Panc1 (cell line): ENCODE measurements around the gene PRKG1. TPM values are rescaled to one million over a fixed set of nuclear protein-coding genes. Genes with fewer than 3 reads are reported as not detected.

Experiments
- ATAC-seq: fragments of 200-7000 bp; cut with Tn5 transposase; 2 replicates; pipeline ENCODE4 v1.9.1; 2020; ENCODE audit warnings: mild to moderate bottlenecking, moderate library complexity
- BruUV-seq: library from RNA; stranded (reverse); fragments of 400-500 nt; replicated peaks from 2 replicates; lab custom pipeline; 2021; lab: Mats Ljungman, UMichigan
- CTCF ChIA-PET: fragments of 300-600 bp; sonication (Branson Sonifier 250); formaldehyde crosslinking; loops from one replicate; lab custom pipeline; 2022; ENCODE audit warnings: antibody characterized with exemption; lab: Charles Lee
- POLR2A ChIA-PET: fragments of 300-600 bp; sonication (Branson Sonifier 250); formaldehyde crosslinking; loops from one replicate; lab custom pipeline; 2022; ENCODE audit warnings: antibody characterized with exemption; lab: Charles Lee
- DNase-seq: peaks from one replicate; pipeline ENCODE4 v3.0.0-alpha.2; 2010; ENCODE audit warnings: low read depth, low spot score
- H3K27ac ChIP-seq: 2 replicates; pipeline ENCODE4 v1.5.1; 2011; ENCODE audit warnings: mild to moderate bottlenecking, low read length, inconsistent platforms
- H3K27me3 ChIP-seq: fragments of 200-500 bp; sonication (Bioruptor generic); 2 replicates; pipeline ENCODE4 v1.6.0; 2014; ENCODE audit warnings: low read length, inconsistent platforms; ENCODE audit not compliant: control insufficient read depth, insufficient read depth
- H3K36me3 ChIP-seq: fragments of 200-500 bp; sonication (Bioruptor generic); 2 replicates; pipeline ENCODE4 v1.5.1; 2014; ENCODE audit warnings: inconsistent platforms, mild to moderate bottlenecking, low read length, moderate library complexity; ENCODE audit not compliant: control insufficient read depth, insufficient read depth
- H3K4me1 ChIP-seq: 2 replicates; pipeline ENCODE4 v1.5.1; 2011; ENCODE audit warnings: inconsistent platforms, mild to moderate bottlenecking, low read length, moderate library complexity; ENCODE audit not compliant: control insufficient read depth, insufficient read depth
- H3K4me3 ChIP-seq, 2 experiments: 2 replicates each; pipeline ENCODE4 v1.5.1; 2011 to 2012; ENCODE audit warnings: low read depth in 2 of 2, low read length in 2 of 2, mild to moderate bottlenecking in 2 of 2, inconsistent platforms in 1 of 2, moderate library complexity in 1 of 2
- H3K9me3 ChIP-seq: fragments of 200-500 bp; sonication (Bioruptor generic); 2 replicates; pipeline ENCODE4 v1.5.1; 2014; ENCODE audit warnings: low read depth, mild to moderate bottlenecking, inconsistent platforms, low read length, moderate library complexity; ENCODE audit not compliant: control insufficient read depth, insufficient read depth
- CTCF ChIP-seq: fragments of 450-650 bp; IDR thresholded peaks from 2 replicates; pipeline ENCODE4 v1.5.1; 2017; ENCODE audit warnings: mild to moderate bottlenecking
- POLR2AphosphoS5 ChIP-seq: IDR thresholded peaks from 2 replicates; pipeline ENCODE4 v1.6.1; 2012; ENCODE audit warnings: mild to moderate bottlenecking, low read depth, low read length, moderate library complexity
- REST ChIP-seq, 2 experiments: IDR thresholded peaks; 2 replicates each; pipeline ENCODE4 v1.6.1; 2011 to 2012; ENCODE audit warnings: low read depth in 2 of 2, control low read depth in 1 of 2, low read length in 1 of 2, mild to moderate bottlenecking in 1 of 2, moderate library complexity in 1 of 2; ENCODE audit not compliant: insufficient read depth in 1 of 2
- SIN3A ChIP-seq: IDR thresholded peaks from 2 replicates; pipeline ENCODE4 v1.6.1; 2012; ENCODE audit warnings: low read depth, mild to moderate bottlenecking, low read length, moderate library complexity, borderline replicate concordance; ENCODE audit not compliant: insufficient read depth
- TCF7L2 ChIP-seq: IDR thresholded peaks from 2 replicates; pipeline ENCODE4 v1.6.1; 2011; ENCODE audit warnings: mild to moderate bottlenecking, low read depth, low read length, inconsistent platforms
- in situ Hi-C: cut with HindIII; loops from 2 replicates; pipeline ENCODE4 v1.10.0; 2016; ENCODE audit warnings: low sequenced_read_pairs, low pct_unique_long_range_greater_than_20kb
- intact Hi-C: fragments of 100-400 bp; cut with micrococcal nuclease; formaldehyde crosslinking; loops from one replicate; pipeline ENCODE4 v1.10.0; 2022; ENCODE audit not compliant: unreplicated experiment
- total RNA-seq: library from RNA; stranded (reverse); gene quantifications from one replicate; pipeline ENCODE4 v1.2.1, GENCODE V29; 2021; ENCODE audit not compliant: unreplicated experiment

Gene PRKG1
- total RNA-seq, 1 experiment from 2014 or later = 0.92 TPM

GRCh38 chr10:51640120-51640819 is 566.0 kb downstream of the PRKG1 start:
- no peak for DNase-seq

GRCh38 chr10:51642581-51642980 is 568.3 kb downstream of the PRKG1 start:
- H3K27me3 ChIP-seq = peaks cover 11% of the 10 kb centered on the region; the same call in 1 of the 2 replicates
- no peak for TF ChIP-seq TCF7L2
- TF ChIP-seq SIN3A = no peak
- TF ChIP-seq CTCF = no peak
- TF ChIP-seq REST (IDR thresholded peaks at IDR 0.05; ENCODE audit: insufficient read depth in 1 of 2, low read depth in 2 of 2, low read length in 1 of 2) = no peak
- no peak for TF ChIP-seq POLR2AphosphoS5
- no peaks in the 10 kb centered on the region for H3K4me1 ChIP-seq
- H3K36me3 ChIP-seq = no peaks in the 10 kb centered on the region
- DNase-seq (no peak), ATAC-seq (no peak)
- H3K9me3 ChIP-seq = no peaks in the 10 kb centered on the region
- CTCF ChIA-PET = no interaction called here
- H3K27ac ChIP-seq = no peak overlapping the region
- intact Hi-C loops = no loop called here
- in situ Hi-C loops = no loop called here
- no peak overlapping the region for H3K4me3 ChIP-seq
- BruUV-seq = no TSS peak
- POLR2A ChIA-PET = no interaction called here

More at GRCh38 chr10:51640120-51640819, 566.0 kb downstream of the PRKG1 start:
- Histone ChIP-seq H3K4me1 (no peaks in the 10 kb centered on the region), H3K9me3 (no peaks in the 10 kb centered on the region), H3K4me3 (no peak overlapping the region), H3K27me3 (peaks cover 11% of the 10 kb centered on the region; the same call in 1 of the 2 replicates), H3K36me3 (no peaks in the 10 kb centered on the region), H3K27ac (no peak overlapping the region)
- no peak for TF ChIP-seq REST (IDR thresholded peaks at IDR 0.05; ENCODE audit: insufficient read depth in 1 of 2, low read depth in 2 of 2, low read length in 1 of 2)
- no peak for TF ChIP-seq CTCF
- no peak for TF ChIP-seq TCF7L2
- TF ChIP-seq POLR2AphosphoS5 = no peak
- TF ChIP-seq SIN3A = no peak
- ATAC-seq = no peak
- BruUV-seq = no TSS peak
- in situ Hi-C loops = no loop called here
- ChIA-PET CTCF (no interaction called here), POLR2A (no interaction called here)
- intact Hi-C loops = no loop called here
